B cell (primary cell): Measurements from ENCODE around the gene ZNF532. TPM values are rescaled to one million over a fixed set of nuclear protein-coding genes. Genes with fewer than 3 reads are reported as not detected.

Source experiments
- ATAC-seq: fragments of 200-7000 bp; cut with Tn5 transposase; one replicate; pipeline ENCODE4 v1.10.0; 2021; ENCODE audit warnings: low read depth, mild to moderate bottlenecking, moderate number of reproducible peaks, moderate library complexity
- CTCF ChIA-PET: fragments of 350-600 bp; sonication (Branson Sonifier 250); formaldehyde crosslinking; loops from one replicate; lab custom pipeline; 2021; ENCODE audit warnings: antibody characterized with exemption, inconsistent platforms; lab: Charles Lee
- POLR2A ChIA-PET: fragments of 350-600 bp; sonication (Branson Sonifier 250); formaldehyde crosslinking; loops from one replicate; lab custom pipeline; 2021; ENCODE audit warnings: antibody characterized with exemption; lab: Charles Lee
- DNase-seq: peaks from one replicate; pipeline ENCODE4 v3.0.0; 2013
- H2AFZ ChIP-seq: 2 replicates; pipeline ENCODE4 v1.6.1; 2012; ENCODE audit warnings: mild to moderate bottlenecking, low read depth, low read length; ENCODE audit not compliant: insufficient read depth, poor library complexity, severe bottlenecking
- H3K27ac ChIP-seq, 2 donors: 1 replicate in 1 of 2; 2 replicates in 1 of 2; pipeline ENCODE4 v1.5.1; 2012 to 2013; ENCODE audit warnings: low read length in 2 of 2, mild to moderate bottlenecking in 2 of 2, moderate library complexity in 1 of 2
- H3K27me3 ChIP-seq, 4 experiments: fragments of 200-600 bp in 1 of 4; sonication (generic) in 1 of 4; replicated peaks in 1 of 4; 1 replicate in 2 of 4; 2 replicates in 2 of 4; pipeline versions ENCODE4 v1.6.1 to v1.7.0; 2013 to 2016; ENCODE audit warnings: low read length in 3 of 4, mild to moderate bottlenecking in 2 of 4, mixed read lengths in 1 of 4, moderate library complexity in 1 of 4; ENCODE audit not compliant: insufficient read depth in 4 of 4, control insufficient read depth in 3 of 4; ENCODE audit errors: control extremely low read depth in 1 of 4
- H3K36me3 ChIP-seq, 2 experiments: replicated peaks in 1 of 2; 1 replicate in 1 of 2; 2 replicates in 1 of 2; pipeline versions ENCODE4 v1.6.1 to v1.7.1; 2013; ENCODE audit warnings: low read length in 1 of 2; ENCODE audit not compliant: insufficient read depth in 2 of 2, control insufficient read depth in 1 of 2; ENCODE audit errors: control extremely low read depth in 1 of 2, extremely low read depth in 1 of 2
- H3K4me1 ChIP-seq, 2 donors: fragments of 200-600 bp in 1 of 2; sonication (generic) in 1 of 2; 1 replicate in 1 of 2; 2 replicates in 1 of 2; pipeline versions ENCODE4 v1.5.1 to v1.6.1; 2013 to 2017; ENCODE audit warnings: low read length in 2 of 2; ENCODE audit not compliant: control insufficient read depth in 2 of 2, insufficient read depth in 2 of 2
- H3K4me2 ChIP-seq: replicated peaks from 2 replicates; pipeline ENCODE3; 2012; ENCODE audit warnings: mild to moderate bottlenecking, low read depth, low read length; ENCODE audit not compliant: poor library complexity, severe bottlenecking
- H3K4me3 ChIP-seq, 5 experiments: fragments of 200-600 bp in 1 of 5; sonication (generic) in 1 of 5; 1 replicate in 3 of 5; 2 replicates in 2 of 5; pipeline versions ENCODE4 v1.5.1 to v1.7.0; 2011 to 2016; ENCODE audit warnings: low read length in 4 of 5, mild to moderate bottlenecking in 4 of 5, low read depth in 2 of 5, control low read depth in 1 of 5, moderate library complexity in 1 of 5; ENCODE audit not compliant: insufficient read depth in 1 of 5; ENCODE audit errors: control extremely low read depth in 1 of 5, extremely low read depth in 1 of 5
- H3K79me2 ChIP-seq: fragments of 200-600 bp; sonication (generic); one replicate; pipeline ENCODE4 v1.6.0; 2016; ENCODE audit warnings: low read length; ENCODE audit not compliant: control insufficient read depth, insufficient read depth
- H3K9ac ChIP-seq: fragments of 200-600 bp; sonication (generic); 2 replicates; pipeline ENCODE4 v1.6.1; 2017; ENCODE audit warnings: mild to moderate bottlenecking, low read length, moderate library complexity
- H3K9me3 ChIP-seq, 3 donors: one replicate each; pipeline versions ENCODE4 v1.6.1 to v1.7.1; 2013; ENCODE audit warnings: low read length in 2 of 3; ENCODE audit not compliant: control insufficient read depth in 2 of 3, insufficient read depth in 1 of 3; ENCODE audit errors: control extremely low read depth in 1 of 3
- H4K20me1 ChIP-seq: 2 replicates; pipeline ENCODE4 v1.6.0; 2012; ENCODE audit warnings: mild to moderate bottlenecking, low read length; ENCODE audit not compliant: insufficient read depth, control insufficient read depth, poor library complexity, severe bottlenecking
- H3K27ac Mint-ChIP-seq: one replicate; pipeline ENCODE4 v1.8.0; 2021; ENCODE audit warnings: mixed read lengths
- H3K27me3 Mint-ChIP-seq: one replicate; pipeline ENCODE4 v1.8.0; 2021; ENCODE audit warnings: mixed read lengths
- H3K4me1 Mint-ChIP-seq: one replicate; pipeline ENCODE4 v1.8.0; 2021; ENCODE audit warnings: mixed read lengths
- H3K4me3 Mint-ChIP-seq: one replicate; pipeline ENCODE4 v1.8.0; 2021; ENCODE audit warnings: mixed read lengths
- H3K9me3 Mint-ChIP-seq: one replicate; pipeline ENCODE4 v1.8.0; 2022; ENCODE audit warnings: mixed read lengths; ENCODE audit not compliant: insufficient read depth
- CTCF ChIP-seq: fragments of 200-600 bp; IDR thresholded peaks from one replicate; pipeline ENCODE4 v1.8.0; 2022; ENCODE audit warnings: antibody characterized with exemption, mild to moderate bottlenecking
- EZH2 ChIP-seq: IDR thresholded peaks from 2 replicates; pipeline ENCODE4 v1.6.1; 2012; ENCODE audit warnings: borderline replicate concordance, low read depth, mild to moderate bottlenecking, moderate library complexity, low read length; ENCODE audit not compliant: insufficient read depth, poor library complexity, severe bottlenecking
- WGBS: methylation state at CpG from one replicate; pipeline ENCODE4 v1.1.5; 2013; ENCODE audit warnings: missing lambda C conversion rate; ENCODE audit not compliant: insufficient coverage; 5-methylcytosine and 5-hydroxymethylcytosine counted together
- intact Hi-C: fragments of 100-400 bp; cut with micrococcal nuclease; formaldehyde crosslinking; loops from one replicate; pipeline ENCODE4 v1.10.0; 2022
- polyA plus RNA-seq: library from polyadenylated mRNA; depleted of rRNA; stranded (reverse); fragments of >200 nt; gene quantifications from 2 replicates; pipeline ENCODE4 v1.2.3, GENCODE V29; 2012
- total RNA-seq, 2 donors: library from RNA; stranded (reverse); fragments of 120-200 nt in 1 of 2; gene quantifications; 1 replicate in 1 of 2; 2 replicates in 1 of 2; pipeline versions ENCODE4 v1.2.3 to v1.2.4, GENCODE V29; 2013 to 2022

The ZNF532 gene
- total and polyA plus RNA-seq, 2 donors (not counting 1 experiment from before 2014, with no cell fraction given) = 58.2 to 104 TPM

GRCh38 chr18:59008302-59008974, 143.8 kb downstream of the ZNF532 start:
- CTCF ChIA-PET = interaction anchor here (0.9 kb wide), 1 partner anchor 48 kb away, joined by 3 read pairs; no protein-coding TSS in a partner anchor
- H3K4me3 ChIP-seq = no peak overlapping the region
- no peaks in the 10 kb centered on the region for H3K79me2 ChIP-seq
- WGBS = 100% methylated on average over 5 of the region's 13 CpGs
- POLR2A ChIA-PET = interaction anchor here (1.0 kb wide), 1 partner anchor 145 kb away, joined by 22 read pairs; no protein-coding TSS in a partner anchor
- no peaks in the 10 kb centered on the region for H3K27me3 ChIP-seq
- peaks cover 9% of the 10 kb centered on the region for H3K4me1 Mint-ChIP-seq
- no peak overlapping the region for H3K9ac ChIP-seq
- TF ChIP-seq EZH2 = no peak
- no peak for TF ChIP-seq CTCF
- no peaks in the 10 kb centered on the region for H3K27me3 Mint-ChIP-seq
- no peaks in the 10 kb centered on the region for H3K4me1 ChIP-seq
- H3K27ac Mint-ChIP-seq = no peak overlapping the region
- H3K36me3 ChIP-seq = no peaks in the 10 kb centered on the region
- intact Hi-C loops = no loop called here
- no peaks in the 10 kb centered on the region for H4K20me1 ChIP-seq
- no peaks in the 10 kb centered on the region for H3K9me3 ChIP-seq
- no peak overlapping the region for H3K27ac ChIP-seq
- H2AFZ ChIP-seq = no peak overlapping the region
- ATAC-seq (no peak), DNase-seq (no peak)
- H3K4me3 Mint-ChIP-seq = no peak overlapping the region
- no peak overlapping the region for H3K4me2 ChIP-seq
- no peaks in the 10 kb centered on the region for H3K9me3 Mint-ChIP-seq

- Histone ChIP-seq H3K27me3 (no peaks in the 10 kb centered on the region), H3K27ac (no peak overlapping the region), H3K79me2 (no peaks in the 10 kb centered on the region), H3K9me3 (no peaks in the 10 kb centered on the region), H3K4me3 (no peak overlapping the region), H3K36me3 (no peaks in the 10 kb centered on the region), H2AFZ (no peak overlapping the region), H3K4me1 (no peaks in the 10 kb centered on the region), H3K4me2 (no peak overlapping the region), H4K20me1 (no peaks in the 10 kb centered on the region), H3K9ac (no peak overlapping the region)
- WGBS = 100% methylated on average over 1 of the region's 1 CpG
- no peaks in the 10 kb centered on the region for H3K9me3 Mint-ChIP-seq
- TF ChIP-seq EZH2 = no peak
- TF ChIP-seq CTCF = no peak
- H3K27me3 Mint-ChIP-seq = no peaks in the 10 kb centered on the region
- peaks cover 9% of the 10 kb centered on the region for H3K4me1 Mint-ChIP-seq
- no peak for DNase-seq
- ATAC-seq = no peak
- intact Hi-C loops = no loop called here
- POLR2A ChIA-PET = no interaction called here
- CTCF ChIA-PET = interaction anchor here (0.6 to 1.0 kb wide), 4 partner anchors 15 to 229 kb away, joined by 3 to 5 read pairs (median 3); no protein-coding TSS in a partner anchor
- no peak overlapping the region for H3K4me3 Mint-ChIP-seq
- no peak overlapping the region for H3K27ac Mint-ChIP-seq
Observed at GRCh38 chr18:59009846-59010245, 145.2 kb downstream of the ZNF532 start.
